Gastrocnemius medialis (tissue), 4 donors: ENCODE measurements around the gene RXYLT1.

Experiments used
- POLR2A ChIP-seq, 2 donors: fragments of 450-650 bp; IDR thresholded peaks; one replicate each; pipeline ENCODE4 v1.6.1; 2017; ENCODE audit warnings: antibody characterized with exemption in 2 of 2, mild to moderate bottlenecking in 2 of 2, moderate library complexity in 2 of 2
- TF ChIP-seq, protein P1 (sequence below), 5 experiments: fragments of 450-650 bp in 3 of 5; fragments of 200-600 bp in 2 of 5; sonication (generic) in 2 of 5; IDR thresholded peaks in 4 of 5; conservative IDR thresholded peaks in 1 of 5; 1 replicate in 4 of 5; 2 replicates in 1 of 5; pipeline ENCODE4 v1.5.1; 2016 to 2019; ENCODE audit warnings: antibody characterized with exemption in 5 of 5, mild to moderate bottlenecking in 3 of 5, moderate library complexity in 3 of 5

- no peak for TF ChIP-seq POLR2A (IDR thresholded peaks at IDR 0.05)
- TF ChIP-seq, protein P1, sequence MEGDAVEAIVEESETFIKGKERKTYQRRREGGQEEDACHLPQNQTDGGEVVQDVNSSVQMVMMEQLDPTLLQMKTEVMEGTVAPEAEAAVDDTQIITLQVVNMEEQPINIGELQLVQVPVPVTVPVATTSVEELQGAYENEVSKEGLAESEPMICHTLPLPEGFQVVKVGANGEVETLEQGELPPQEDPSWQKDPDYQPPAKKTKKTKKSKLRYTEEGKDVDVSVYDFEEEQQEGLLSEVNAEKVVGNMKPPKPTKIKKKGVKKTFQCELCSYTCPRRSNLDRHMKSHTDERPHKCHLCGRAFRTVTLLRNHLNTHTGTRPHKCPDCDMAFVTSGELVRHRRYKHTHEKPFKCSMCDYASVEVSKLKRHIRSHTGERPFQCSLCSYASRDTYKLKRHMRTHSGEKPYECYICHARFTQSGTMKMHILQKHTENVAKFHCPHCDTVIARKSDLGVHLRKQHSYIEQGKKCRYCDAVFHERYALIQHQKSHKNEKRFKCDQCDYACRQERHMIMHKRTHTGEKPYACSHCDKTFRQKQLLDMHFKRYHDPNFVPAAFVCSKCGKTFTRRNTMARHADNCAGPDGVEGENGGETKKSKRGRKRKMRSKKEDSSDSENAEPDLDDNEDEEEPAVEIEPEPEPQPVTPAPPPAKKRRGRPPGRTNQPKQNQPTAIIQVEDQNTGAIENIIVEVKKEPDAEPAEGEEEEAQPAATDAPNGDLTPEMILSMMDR (IDR thresholded peaks at IDR 0.05 in 4 of 5, conservative IDR thresholded peaks at IDR 0.05 in 1 of 5) = no peak
Observed at GRCh38 chr12:63814146-63814772, 34.5 kb downstream of the RXYLT1 start.
